Fibroblast of mammary gland (primary cell): ENCODE measurements around the gene SLC31A2.

Source experiments
- DNase-seq: peaks from one replicate; pipeline ENCODE4 v3.0.0-alpha.2; 2010; ENCODE audit warnings: low read depth
- H3K4me3 ChIP-seq: 2 replicates; pipeline ENCODE4 v1.5.1; 2011; ENCODE audit warnings: low read depth, mild to moderate bottlenecking, low read length, moderate library complexity; ENCODE audit not compliant: control insufficient read depth
- CTCF ChIP-seq: conservative IDR thresholded peaks from 2 replicates; pipeline ENCODE4 v1.5.1; 2011; ENCODE audit warnings: low read depth, low read length, inconsistent platforms; ENCODE audit not compliant: control insufficient read depth, insufficient read depth

SLC31A2 gene

GRCh38 chr9:113177251-113177650 is 26.4 kb downstream of the SLC31A2 start:
- no peak overlapping the region for H3K4me3 ChIP-seq
- TF ChIP-seq CTCF = no peak
- no peak for DNase-seq

GRCh38 chr9:113178087-113178486 is 27.3 kb downstream of the SLC31A2 start:
- DNase-seq = peak; percentile 77
- no peak for TF ChIP-seq CTCF
- H3K4me3 ChIP-seq = no peak overlapping the region

DNA sequence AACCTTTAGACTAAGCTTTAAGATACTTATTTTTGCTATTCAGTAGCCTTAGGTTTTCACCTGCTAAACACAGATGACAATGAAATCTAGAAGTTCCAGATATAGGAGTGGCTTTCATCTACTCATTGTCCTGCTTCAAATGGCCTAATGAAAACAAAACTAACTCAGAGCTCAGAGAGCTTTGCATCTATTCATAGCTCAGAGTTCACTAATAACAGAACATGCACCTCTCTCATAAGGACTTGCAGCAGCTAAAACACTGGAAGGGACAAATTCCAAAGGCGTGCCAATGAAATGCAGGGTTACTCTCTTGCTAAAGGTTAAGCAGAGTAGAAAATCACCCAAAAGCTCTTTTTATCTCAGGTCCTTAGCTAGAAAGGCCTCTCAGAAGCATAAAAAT is 29.0 kb downstream of the SLC31A2 start:
- DNase-seq = no peak
- TF ChIP-seq CTCF = no peak
- no peak overlapping the region for H3K4me3 ChIP-seq

GRCh38 chr9:113181165-113181564 is 30.4 kb downstream of the SLC31A2 start:
- TF ChIP-seq CTCF = no peak

GRCh38 chr9:113183956-113184488 is 33.2 kb downstream of the SLC31A2 start:
- DNase-seq = no peak
- no peak overlapping the region for H3K4me3 ChIP-seq
- no peak for TF ChIP-seq CTCF

More at GRCh38 chr9:113181165-113181564, 30.4 kb downstream of the SLC31A2 start:
- no peak for DNase-seq
- no peak overlapping the region for H3K4me3 ChIP-seq

- peak; percentile 69 for DNase-seq
- no peak overlapping the region for H3K4me3 ChIP-seq
Observed at GRCh38 chr9:113184539-113184938, 33.7 kb downstream of the SLC31A2 start.

More at GRCh38 chr9:113184539-113184938, 33.7 kb downstream of the SLC31A2 start:
- TF ChIP-seq CTCF = no peak
